NCI-H524 treated with DMSO at 0.1 percent for 48 hours (cell line): ENCODE results near the gene TM4SF5.

Experiments
- DNase-seq: peaks from one replicate; lab custom pipeline; 2025; lab: John Stamatoyannopoulos, UW

Gene TM4SF5

DNA sequence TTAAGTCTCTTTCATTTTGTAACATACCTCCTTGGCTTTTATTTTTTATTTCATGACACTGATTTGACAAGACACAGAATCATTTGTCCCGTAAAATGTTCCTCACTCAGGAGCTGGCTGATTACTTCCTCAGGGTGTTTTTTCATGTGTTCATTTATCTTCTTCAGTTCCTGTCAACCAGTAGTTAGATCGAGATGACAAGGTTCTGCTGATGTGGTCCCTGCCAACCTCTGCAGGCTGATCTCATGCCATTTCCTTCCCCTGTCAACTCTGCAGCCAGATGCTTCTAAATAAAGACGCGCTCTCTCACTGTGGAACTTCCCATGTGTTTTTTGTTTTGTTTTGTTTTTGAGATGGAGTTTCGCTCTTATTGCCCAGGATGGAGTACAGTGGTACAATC lies 23.8 kb upstream of the TM4SF5 start:
- no peak for DNase-seq

DNA sequence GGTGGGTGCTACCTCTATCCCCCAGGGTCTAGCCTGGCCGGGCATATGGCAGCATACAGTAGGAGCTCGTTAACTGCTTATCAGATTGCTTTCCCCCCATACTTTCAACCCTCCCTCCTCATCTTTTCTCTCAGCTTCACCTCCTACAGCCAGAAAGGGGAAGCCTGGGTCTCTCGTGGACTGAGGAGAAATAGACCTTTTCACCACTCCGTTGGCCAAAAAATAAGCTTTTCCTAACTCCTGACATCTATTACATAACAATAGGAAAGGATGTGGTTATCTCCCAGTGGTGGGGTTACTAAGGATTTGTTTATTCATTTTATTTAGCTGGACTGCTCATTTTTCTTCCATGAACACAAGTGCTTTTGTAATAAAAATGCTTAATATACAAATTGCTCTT lies 23.0 kb upstream of the TM4SF5 start:
- no peak for DNase-seq

DNA sequence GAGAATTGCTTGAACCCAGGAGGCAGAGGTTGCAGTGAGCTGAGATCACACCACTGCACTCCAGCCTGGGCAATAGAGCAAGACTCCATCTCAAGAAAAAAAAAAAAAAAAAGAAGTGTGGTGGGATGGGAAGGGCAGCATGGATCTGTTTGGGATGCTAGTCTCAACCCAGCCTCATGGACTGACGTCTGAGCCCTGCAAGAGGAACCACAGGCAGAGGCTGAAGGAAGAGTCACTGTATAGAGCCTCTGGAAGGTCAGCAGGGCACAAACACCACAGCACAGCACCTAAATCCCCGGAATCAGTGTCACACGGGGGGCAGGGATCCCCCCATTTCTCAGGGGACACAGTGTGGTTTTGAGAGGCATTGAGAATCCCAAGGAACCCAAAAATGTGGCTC lies 21.1 kb upstream of the TM4SF5 start:
- no peak for DNase-seq

DNA sequence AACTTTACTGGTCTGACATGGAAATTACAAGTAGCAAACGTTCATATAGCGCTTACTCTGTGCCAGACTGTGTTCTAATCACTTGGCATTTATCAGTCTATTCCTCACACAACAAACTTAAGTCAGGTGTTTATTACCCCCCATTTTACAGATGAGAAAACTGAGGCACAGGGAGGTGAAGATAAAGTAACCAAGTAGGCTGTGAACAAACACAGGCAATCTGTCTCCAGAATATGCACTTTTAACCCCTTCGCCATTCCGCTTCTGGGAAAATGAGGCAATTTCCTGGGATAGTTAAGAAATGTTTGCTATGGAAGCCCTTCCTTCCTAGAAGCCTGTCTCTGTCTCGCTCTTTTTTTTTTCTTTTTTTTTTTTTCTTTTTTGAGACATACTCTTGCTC lies 19.8 kb upstream of the TM4SF5 start:
- DNase-seq: no peak

DNA sequence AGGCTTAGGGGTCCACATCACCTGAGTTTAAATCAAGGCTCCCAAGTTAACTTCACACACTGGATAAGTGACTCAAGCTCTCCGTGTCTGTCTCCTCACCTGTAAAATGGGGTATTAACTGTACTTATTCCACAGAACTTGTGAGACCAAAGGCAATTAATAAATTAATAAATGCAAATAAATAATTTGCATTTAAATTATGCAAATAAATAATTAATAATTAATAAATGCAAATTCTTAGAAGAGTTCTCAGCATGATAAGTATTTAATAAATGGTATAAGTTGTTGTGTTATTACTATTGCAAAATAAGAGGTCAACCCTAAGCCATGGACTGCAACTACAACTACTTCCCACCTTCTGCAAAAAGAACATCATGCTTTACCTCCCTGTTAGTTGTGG lies 18.3 kb upstream of the TM4SF5 start:
- DNase-seq: no peak

DNA sequence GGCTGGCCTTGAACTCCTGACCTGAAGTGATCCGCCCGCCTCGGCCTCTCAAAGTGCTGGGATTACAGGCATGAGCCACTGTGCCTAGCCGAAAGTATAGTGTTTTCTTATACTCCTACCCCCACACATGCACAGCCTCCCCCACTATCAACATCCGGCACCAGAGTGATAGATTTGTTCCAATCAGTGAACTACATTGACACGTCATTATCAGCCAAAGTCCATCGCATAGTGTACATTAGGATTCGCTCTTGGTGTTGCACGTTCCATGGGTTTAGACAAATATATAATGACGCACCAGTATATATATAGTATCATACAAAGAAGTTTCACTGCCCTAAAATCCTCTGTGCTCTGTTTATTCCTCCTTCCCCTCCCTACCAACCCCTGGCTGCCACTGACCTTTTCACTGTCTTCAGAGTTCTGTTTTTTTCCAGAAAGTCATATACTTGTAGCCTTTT lies 11.9 kb upstream of the TM4SF5 start:
- no peak for DNase-seq

DNA sequence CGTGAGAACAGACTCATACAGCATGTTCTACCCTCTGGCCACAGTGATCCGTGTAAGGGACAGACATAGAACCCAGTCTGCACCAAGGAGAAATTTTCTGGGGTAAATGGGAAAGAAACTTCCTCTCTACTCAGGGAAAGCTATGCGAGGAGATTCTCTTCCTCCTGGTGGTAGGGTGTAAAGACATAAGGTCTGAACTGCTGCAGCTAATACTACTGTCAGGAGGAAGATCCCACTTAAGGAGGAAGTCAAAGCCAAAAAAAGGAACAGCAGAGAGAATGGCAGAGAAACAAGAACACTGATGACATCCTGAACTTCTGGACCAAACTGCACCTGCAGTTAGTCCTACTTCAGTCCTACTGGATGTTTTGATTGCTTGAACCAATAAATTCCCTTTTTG lies 7.1 kb upstream of the TM4SF5 start:
- DNase-seq: no peak

DNA sequence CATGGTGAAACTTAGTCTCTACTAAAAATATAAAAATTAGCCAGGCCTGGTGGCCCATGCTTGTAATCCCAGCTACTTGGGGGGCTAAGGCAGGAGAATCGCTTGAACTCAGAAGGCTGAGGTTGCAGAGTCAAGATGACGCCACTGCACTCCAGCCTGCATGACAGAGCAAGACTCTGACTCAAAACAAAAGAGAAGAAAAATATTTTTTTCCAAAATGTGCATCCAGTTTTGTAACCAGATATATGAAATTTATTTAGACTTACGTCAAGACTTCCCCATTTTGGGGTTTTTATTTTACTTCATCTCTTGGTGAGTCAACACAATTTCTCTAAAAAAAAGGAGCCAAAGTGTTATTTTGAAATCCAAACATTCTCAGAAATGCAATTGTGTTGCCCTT lies 5.5 kb upstream of the TM4SF5 start:
- DNase-seq: no peak

DNA sequence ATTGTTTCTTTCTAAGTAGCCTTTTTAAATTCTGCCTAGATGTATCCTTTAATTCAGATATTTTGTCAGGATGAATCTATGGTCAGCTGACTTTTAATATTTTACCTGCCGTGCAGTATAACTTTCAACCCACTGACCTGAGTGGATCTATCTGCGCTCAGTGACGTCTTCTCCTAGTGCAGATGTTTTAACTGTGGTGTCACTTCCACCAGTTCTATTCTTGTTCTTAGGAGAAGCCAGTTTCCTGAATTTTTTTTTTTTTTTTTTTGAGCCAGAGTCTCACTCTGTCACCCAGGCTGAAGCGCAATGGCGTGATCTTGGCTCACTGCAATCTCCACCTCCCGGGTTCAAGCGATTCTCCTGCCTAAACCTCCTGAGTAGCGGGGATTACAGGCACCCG lies 5.0 kb upstream of the TM4SF5 start:
- no peak for DNase-seq

DNA sequence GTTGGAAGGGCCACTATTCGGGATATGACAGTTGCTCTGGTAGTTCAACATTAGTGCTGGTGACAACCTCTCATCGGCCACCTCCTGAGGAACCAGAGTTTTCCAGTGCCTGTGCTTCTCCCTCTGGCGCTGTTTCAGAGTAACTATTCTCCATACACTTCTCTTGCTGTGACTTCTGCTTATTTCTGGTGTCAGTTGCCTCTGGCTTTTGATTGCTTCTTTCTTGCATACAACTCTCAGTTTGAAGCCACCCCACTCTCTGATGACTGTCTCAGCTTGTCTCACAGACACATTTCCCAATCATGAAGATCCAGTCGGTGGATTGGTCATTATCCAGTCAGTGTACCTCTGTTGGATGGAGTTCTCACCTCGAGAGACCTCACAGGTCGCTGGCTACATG lies 3.4 kb upstream of the TM4SF5 start:
- DNase-seq: no peak

DNA sequence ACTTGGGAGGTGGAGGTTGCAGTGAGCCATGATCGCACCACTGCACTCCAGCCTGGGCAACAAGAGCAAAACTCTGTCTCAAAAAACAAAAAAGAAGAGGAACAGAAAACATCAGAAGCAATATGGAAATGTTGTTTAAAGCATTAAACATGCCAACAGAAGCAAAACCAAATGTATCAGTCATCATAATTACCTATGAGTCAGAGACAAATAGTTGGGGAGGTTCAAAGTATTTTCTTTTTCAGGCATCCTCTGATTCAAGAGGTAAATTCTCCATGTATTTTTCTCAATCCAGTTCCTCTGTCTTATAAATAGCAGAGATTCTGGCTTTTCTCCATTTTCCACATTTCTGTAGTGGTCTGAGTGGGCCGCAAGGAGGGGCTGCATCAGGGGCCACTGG lies 2.1 kb upstream of the TM4SF5 start:
- no peak for DNase-seq

DNA sequence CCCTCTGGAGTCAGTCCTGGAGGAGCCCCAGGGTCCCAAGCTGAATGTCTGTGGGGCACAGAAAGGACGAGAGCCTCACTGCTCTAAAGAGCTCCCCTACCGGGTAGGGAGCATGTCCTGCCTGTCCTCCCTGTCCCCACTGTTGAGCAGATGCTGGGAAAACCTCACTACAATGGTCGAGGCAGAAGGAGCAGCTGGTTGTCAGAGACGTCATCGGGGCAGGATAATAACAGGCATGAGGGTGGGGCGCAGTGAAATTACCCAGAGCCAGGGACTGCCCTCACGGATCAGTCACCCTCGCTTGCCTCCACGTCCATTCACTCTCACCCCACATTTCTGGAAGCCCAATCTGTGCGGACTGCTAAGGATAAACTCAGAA lies 538 bp downstream of the TM4SF5 start:
- DNase-seq: no peak

DNA sequence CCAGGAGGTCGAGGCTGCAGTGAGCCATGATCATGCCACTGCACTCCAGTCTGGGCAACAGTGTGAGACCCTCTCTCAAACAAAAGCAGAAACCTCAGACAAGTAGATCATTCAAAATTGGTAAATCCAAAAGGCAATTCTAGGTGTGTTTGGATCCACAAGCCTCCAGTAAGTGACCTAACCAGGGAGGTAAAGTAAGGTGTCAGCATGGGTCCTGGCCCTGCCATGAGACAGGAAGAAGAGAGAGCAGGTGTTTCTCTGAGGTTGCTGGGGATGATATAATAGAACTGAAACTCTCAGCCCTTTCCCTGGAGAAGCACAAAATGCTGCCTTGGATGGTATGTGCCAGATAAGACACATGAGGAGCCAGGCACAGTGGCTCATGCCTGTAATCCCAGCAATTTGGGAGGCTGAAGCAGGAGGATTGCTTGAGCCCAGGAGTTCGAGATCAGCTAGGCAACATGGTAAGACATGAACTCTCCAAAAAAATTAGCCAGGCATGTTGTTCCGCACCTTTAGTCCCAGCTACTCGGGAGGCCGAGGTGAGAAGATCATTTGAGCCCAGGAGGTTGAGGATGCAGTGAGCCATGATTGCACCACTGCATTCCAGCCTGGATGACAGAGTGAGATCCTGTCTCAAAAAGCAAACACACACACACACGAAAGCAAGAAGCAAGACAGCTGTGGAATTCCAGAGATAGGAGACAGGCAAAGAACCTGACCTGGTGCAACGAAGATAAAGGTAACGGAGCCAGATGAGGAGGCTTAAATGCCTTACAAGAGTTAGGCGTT lies 6.5 kb downstream of the TM4SF5 start:
- DNase-seq: no peak

DNA sequence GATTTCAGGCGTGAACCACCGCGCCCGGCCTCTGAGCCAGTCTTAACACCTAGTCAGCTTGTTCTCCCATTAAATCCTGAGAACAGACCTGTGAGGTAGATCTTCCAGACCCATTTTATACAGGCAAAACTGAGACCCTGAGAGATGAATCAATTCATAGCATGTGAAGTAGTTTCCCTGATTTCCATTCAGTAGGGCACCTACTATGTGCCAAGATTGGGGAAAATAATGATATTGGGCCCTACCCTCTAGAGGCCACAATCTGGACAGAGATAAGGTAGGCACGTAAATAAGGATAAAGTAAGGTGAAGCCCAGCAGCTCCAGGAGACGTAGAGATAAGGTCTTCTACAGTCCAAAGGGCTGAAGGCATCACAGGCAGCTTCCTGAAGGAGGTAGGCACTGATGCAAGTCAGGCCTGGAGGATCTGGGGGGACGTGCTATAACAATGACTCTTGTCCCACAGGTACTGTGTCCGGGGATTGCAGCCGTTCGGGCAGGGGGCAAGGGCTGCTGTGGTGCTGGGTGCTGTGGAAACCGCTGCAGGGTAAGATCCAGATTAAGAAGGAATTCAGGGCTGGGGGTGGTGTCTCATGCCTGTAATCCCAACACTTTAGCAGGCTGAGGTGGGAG lies 8.8 kb downstream of the TM4SF5 start:
- no peak for DNase-seq

DNA sequence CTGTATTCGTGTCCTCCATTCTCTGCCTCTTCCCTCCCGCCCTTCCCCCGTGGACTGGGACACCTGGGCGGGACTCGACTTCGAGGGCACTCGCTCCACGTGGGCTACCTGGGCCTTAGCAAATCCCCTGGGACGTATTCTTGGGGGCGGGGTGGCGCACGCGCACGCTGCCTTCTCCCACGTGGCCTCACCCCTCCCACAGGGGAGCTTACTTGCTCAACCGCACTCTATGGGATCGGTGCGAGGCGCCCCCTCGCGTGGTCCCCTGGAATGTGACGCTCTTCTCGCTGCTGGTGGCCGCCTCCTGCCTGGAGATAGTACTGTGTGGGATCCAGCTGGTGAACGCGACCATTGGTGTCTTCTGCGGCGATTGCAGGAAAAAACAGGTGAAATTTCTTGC lies 11.0 kb downstream of the TM4SF5 start:
- DNase-seq: no peak

DNA sequence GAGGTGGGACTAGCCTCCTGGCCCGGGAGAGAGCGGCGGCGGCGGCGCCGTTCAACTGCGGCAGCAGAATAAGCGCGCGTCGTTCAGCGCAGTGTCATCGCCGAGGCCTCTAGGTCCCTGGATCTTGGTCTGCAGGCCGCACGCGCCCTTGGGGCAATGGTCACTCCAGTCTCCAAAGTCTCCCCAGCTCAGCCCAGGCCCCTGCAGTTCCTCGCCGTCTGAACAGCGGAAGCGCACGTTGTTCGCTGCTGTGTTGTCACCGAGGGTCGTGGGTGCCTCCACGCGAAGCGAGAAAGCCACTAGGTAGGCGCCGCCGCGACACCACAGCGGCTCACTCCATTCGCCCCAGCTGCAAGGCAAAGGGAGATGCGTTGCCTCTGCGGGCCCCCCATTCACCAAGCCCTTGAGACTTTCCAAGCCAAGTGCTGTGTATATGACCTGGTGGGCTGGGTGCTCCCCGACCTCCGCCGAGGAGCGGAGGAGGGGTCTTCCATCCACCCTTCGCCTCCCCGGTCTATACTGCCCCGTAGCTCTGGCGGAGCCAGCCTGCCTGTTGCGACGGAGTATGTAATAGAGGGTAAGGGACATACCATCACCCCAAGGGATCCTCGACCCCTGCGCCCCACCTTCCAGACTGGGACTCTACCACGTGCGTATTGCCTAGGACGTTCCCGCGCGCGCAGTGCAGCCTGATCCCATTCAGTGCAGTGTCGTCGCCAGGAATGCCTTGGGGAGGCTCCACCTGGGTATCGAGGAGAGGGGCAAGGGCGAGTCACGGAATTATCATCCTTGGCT lies 13.8 kb downstream of the TM4SF5 start:
- no peak for DNase-seq

DNA sequence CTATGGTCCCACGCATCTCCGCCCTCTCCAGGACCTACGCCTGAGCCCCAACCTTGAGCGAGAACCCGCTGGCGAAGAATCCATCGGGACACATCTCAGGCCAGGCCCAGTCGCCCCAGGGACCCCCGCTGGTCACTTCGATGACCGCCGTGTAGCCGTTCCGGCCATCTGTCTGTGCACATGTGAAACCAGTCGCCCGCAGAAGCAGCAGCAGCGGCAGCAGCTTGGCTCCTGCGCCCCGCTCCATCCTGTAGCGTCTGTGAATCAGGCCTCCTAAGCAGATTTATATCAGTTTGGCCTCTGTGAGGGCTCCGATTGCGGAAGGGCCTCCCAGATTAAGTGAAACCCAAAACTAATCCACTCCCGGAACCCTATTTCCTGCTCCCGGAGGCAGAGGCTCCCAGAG lies 14.4 kb downstream of the TM4SF5 start, which contains the start of gene VMO1:
Gene VMO1 (minus strand): TSS at position 259 of the 406 bp plus-strand sequence. CDS start 12 bp downstream, at position 247.
- DNase-seq: peak; percentile 5

DNA sequence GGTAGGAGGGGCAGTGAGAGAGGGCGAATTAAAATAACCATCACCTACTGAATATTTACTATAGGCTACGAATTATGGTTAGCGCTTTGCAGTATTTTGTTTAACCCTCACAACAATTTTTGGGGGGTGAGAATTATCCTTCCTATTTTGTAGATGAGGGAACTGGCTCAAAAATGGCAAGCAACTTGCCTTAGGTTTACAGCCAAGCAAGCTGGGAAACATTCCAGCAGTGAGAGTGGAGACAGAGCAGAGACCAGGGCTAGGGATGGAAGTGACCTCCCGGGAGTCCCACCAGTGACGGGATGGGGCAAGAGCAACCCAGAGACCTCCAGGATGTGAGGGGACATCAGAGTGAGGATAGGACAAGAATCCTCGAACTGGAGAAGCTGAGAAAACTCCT lies 14.8 kb downstream of the TM4SF5 start:
- DNase-seq: no peak

DNA sequence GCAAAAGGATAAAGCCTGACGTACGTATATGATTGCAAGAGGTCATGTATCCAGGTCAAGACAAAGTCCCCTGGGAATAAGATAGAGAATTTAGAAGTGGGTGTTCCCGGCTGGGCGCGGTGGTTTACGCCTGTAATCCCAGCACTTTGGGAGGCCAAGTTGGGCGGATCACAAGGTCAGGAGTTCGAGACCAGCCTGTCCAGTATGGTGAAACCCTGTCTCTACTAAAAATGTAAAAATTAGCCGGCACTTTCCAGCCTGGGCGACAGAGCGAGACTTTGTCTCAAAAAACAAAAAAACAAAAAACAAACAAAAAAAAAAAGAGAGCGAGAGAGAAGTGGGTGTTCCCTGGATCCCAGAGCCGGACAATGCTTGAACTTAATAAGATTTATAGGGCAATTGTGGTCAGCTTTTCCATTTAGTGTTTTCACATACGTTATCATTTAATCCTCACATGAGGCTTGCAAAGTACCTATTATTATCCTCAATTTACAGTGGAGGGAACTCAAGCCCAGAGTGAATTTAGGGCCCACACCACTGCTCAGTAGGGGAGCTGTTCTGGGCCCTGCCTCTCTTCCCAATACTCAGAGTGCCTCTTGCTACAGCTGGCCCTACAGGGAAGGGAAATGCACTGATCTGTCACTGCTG lies 16.6 kb downstream of the TM4SF5 start:
- DNase-seq: no peak

DNA sequence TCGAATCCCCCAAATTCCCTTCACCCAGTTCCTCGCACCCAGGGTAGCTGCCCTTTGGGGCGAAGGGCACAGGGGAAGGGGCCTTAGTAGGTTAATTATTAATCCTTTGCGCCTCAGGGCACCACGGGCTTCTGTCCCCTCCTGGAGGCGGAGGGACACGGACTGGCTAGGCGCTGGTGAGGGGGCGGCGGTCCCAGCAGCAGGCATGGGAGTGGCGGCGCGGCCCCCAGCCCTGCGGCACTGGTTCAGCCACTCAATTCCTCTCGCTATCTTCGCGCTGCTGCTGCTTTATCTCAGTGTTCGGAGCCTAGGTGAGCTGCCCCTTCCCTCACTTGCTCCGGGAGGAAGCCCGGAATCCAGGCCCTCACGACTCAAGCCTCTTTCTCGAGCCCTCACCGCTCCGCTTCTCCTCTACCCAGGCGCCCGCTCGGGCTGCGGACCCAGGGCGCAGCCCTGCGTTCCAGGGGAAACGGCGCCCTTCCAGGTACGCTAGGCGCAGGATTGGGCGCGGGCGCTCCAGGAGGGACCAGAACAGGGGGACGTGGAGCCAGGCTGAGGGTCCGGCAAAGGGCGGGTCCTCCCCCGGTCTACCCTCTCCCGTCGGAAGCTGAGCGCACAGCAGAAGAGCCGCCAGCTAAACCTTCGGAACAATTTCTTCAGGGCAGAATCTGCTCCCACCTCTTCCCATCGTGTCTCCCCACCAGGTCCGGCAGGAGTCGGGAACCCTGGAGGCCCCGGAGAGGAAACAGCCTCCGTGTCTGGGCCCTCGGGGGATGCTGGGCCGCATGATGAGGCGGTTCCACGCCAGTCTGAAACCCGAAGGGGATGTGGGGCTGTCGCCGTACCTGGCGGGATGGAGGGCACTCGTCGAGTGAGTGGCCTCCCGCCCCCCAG lies 17.4 kb downstream of the TM4SF5 start, which contains the start of gene GLTPD2:
Gene GLTPD2 (plus strand): TSS at position 158 of the 894 bp plus-strand sequence. CDS start 48 bp downstream, at position 206.
- DNase-seq: no peak

DNA sequence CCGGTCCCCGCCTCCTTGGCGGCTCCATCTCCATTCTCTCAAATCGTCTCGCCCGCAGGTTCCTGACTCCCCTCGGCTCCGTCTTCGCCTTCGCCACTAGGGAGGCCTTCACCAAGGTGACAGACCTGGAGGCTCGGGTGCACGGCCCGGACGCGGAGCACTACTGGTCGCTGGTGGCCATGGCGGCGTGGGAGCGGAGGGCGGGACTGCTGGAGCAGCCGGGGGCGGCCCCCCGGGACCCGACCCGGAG lies 17.9 kb downstream of the TM4SF5 start:
- no peak for DNase-seq
